Activated CD4-positive, CD25-positive, alpha-beta regulatory T cell treated with anti-CD3 and anti-CD28 coated beads, Interleukin-2, amount 50 U/mL, for 16 hours (primary cell): ENCODE data around the gene CABP2.
"Not testable (repeated sequence)": the region's sequence is repeated elsewhere in the genome, so short reads cannot be mapped to it uniquely, and the experiment has no call there.

ENCODE experiments used
- DNase-seq: peaks from one replicate; pipeline ENCODE4 v3.0.0-alpha.2; 2020; ENCODE audit warnings: low read depth, low spot score

CABP2 gene

GRCh38 chr11:67538823-67539505, 15.7 kb upstream of the CABP2 start:
- DNase-seq, result no peak

GRCh38 chr11:67538306-67538705, 15.1 kb upstream of the CABP2 start:
- DNase-seq, result no peak

GRCh38 chr11:67535561-67535960, 12.3 kb upstream of the CABP2 start:
- DNase-seq, result no peak

GRCh38 chr11:67534070-67534679, 10.9 kb upstream of the CABP2 start:
- DNase-seq, result no peak

GRCh38 chr11:67532889-67533288, 9.6 kb upstream of the CABP2 start:
- DNase-seq, result no peak

GRCh38 chr11:67530282-67530592, 7.0 kb upstream of the CABP2 start:
- no peak for DNase-seq

GRCh38 chr11:67528376-67528775, 5.1 kb upstream of the CABP2 start:
- DNase-seq, result no peak

- DNase-seq, result no peak
These were observed 2.2 kb upstream of the CABP2 start for GRCh38 chr11:67525275-67525976.

- DNase-seq, result no peak
These were observed 1.2 kb upstream of the CABP2 start for GRCh38 chr11:67524480-67524808.

- no peak for DNase-seq
These were observed 572 bp upstream of the CABP2 start for GRCh38 chr11:67523556-67524479.

- DNase-seq, result no peak
These were observed 908 bp downstream of the CABP2 start for GRCh38 chr11:67522338-67522737.

- no peak for DNase-seq
These were observed 1.3 kb downstream of the CABP2 start for GRCh38 chr11:67521924-67522323.

GRCh38 chr11:67520856-67521824, 2.1 kb downstream of the CABP2 start:
- no peak for DNase-seq

- DNase-seq, result no peak
These were observed 3.5 kb downstream of the CABP2 start for GRCh38 chr11:67519726-67520125.

- no peak for DNase-seq
These were observed 5.3 kb downstream of the CABP2 start for GRCh38 chr11:67517784-67518552.

- DNase-seq, result no peak
These were observed 6.4 kb downstream of the CABP2 start for GRCh38 chr11:67516806-67517205.

- DNase-seq, result no peak
These were observed 9.1 kb downstream of the CABP2 start for GRCh38 chr11:67514116-67514515.

- DNase-seq, result not testable (repeated sequence)
These were observed 11.7 kb downstream of the CABP2 start for GRCh38 chr11:67511558-67511957.

GRCh38 chr11:67510023-67510345, 13.3 kb downstream of the CABP2 start:
- no peak for DNase-seq

- DNase-seq, result peak; percentile 98
These were observed 14.6 kb downstream of the CABP2 start for GRCh38 chr11:67508486-67509121.
